HT-29 (cell line): ENCODE results near the gene NELFE. TPM values are rescaled to one million over a fixed set of nuclear protein-coding genes. Genes with fewer than 3 reads are reported as not detected.
"Not testable (repeated sequence)": the region's sequence is repeated elsewhere in the genome, so short reads cannot be mapped to it uniquely, and the experiment has no call there.

Experiments
- DNase-seq: peaks from one replicate; pipeline ENCODE4 v3.0.0-alpha.2; 2015; ENCODE audit warnings: low spot score
- total RNA-seq: library from RNA; depleted of rRNA; stranded (reverse); fragments of >200 nt; shearing (Covaris generic); gene quantifications from 2 replicates; pipeline ENCODE4 v1.2.3, GENCODE V29; 2014; rRNA removed

Gene NELFE, protein sequence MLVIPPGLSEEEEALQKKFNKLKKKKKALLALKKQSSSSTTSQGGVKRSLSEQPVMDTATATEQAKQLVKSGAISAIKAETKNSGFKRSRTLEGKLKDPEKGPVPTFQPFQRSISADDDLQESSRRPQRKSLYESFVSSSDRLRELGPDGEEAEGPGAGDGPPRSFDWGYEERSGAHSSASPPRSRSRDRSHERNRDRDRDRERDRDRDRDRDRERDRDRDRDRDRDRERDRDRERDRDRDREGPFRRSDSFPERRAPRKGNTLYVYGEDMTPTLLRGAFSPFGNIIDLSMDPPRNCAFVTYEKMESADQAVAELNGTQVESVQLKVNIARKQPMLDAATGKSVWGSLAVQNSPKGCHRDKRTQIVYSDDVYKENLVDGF
- total RNA-seq, result 85.4 and 103 TPM in 2 replicates

DNA sequence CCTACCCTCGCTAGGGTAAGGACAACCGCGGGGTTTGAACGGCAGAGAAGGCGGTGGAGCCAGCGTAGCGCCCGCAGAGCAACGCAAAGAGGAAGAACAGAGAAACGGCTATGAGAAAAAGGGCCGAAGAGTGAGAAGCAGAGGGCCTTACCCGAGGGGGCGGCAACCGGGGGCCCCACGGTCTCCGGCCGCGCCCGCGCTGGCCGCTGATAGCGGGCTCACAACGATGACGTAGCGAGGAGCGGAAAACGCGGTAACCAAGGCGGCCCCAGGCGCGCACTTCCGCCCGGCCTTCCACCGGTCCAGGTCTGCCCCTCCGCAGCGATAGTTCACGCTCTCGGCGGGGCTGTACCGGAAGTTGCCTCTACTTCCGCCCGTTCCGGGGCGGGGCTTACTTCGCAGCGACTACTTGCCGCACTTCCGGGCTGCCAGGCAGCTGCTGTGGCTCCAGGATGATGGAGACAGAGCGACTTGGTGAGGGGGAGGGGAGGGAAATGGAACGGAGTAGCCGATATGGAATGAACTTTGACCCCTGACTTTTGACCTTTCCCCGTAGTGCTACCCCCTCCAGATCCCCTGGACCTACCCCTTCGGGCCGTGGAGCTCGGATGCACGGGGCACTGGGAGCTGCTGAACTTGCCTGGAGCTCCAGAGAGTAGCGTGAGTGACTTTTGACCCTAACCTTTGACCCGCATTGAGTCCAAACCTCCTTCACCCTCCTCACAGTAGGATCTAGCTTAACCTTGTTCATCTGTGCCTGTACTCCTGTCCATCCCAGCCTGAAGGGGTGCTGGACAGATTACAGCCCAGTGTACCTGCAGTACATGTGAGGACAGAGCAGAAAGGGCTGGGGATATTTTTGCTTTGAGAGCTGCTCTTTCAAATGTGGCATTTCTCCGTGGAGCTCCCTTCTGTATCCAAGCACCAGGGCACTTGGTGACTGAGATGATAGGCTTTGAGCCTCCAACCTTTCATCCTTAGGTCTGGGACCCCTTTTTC is at the start of gene NELFE, which contains the start of gene SKIC2:
Gene NELFE (minus strand): TSS at position 231 of the 999 bp plus-strand sequence. CDS start 525 bp downstream, outside the sequence.
Gene SKIC2 (plus strand): TSS at position 435 of the 999 bp plus-strand sequence. CDS start 18 bp downstream, at position 453.
- peak; percentile 98 for DNase-seq

GRCh38 chr6:32008037-32008436 is 49.3 kb upstream of the NELFE start:
- DNase-seq, result not testable (repeated sequence)

GRCh38 chr6:32007086-32007485 is 48.3 kb upstream of the NELFE start:
- not testable (repeated sequence) for DNase-seq

GRCh38 chr6:32005991-32006529 is 47.3 kb upstream of the NELFE start:
- not testable (repeated sequence) for DNase-seq

GRCh38 chr6:32005538-32005880 is 46.7 kb upstream of the NELFE start:
- DNase-seq, result peak; percentile 2

GRCh38 chr6:32004864-32005537 is 46.2 kb upstream of the NELFE start:
- DNase-seq, result not testable (repeated sequence)

GRCh38 chr6:32004393-32004792 is 45.6 kb upstream of the NELFE start:
- not testable (repeated sequence) for DNase-seq

- not testable (repeated sequence) for DNase-seq
Measured at GRCh38 chr6:32003301-32003700, 44.5 kb upstream of the NELFE start.

DNA sequence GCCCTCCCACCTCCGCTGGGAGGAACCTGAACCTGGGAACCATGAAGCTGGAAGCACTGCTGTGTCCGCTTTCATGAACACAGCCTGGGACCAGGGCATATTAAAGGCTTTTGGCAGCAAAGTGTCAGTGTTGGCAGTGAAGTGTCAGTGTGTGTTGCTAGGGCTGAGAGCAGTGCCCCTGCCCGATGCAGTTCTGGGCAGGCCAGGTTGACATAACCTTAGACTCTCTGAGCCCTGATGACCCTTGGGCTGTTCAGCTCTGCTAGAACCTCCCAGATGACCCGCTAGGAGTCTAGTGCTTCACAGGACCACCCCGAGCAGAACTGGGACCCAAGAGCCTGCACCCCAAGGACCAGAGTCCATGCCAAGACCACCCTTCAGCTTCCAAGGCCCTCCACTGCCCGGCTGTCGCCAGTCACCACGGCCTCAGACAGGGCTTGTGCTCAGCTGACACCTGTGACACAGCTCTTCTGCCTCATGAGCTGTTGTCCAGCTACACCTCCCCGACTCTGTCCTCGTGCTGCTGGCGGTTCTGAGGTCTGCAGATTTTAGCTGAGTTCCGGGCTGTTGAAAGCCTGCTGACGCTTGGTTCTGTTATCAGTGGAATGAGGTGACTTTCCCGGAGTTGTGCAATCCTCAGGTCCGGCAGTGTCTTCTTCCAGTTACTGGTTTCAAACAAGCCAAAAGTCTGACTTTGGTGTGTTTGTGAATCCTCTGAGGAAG is 43.9 kb upstream of the NELFE start:
- DNase-seq, result not testable (repeated sequence)

- not testable (repeated sequence) for DNase-seq
Measured at GRCh38 chr6:31996385-31996784, 37.6 kb upstream of the NELFE start.

GRCh38 chr6:31994421-31994820 is 35.6 kb upstream of the NELFE start:
- not testable (repeated sequence) for DNase-seq

DNA sequence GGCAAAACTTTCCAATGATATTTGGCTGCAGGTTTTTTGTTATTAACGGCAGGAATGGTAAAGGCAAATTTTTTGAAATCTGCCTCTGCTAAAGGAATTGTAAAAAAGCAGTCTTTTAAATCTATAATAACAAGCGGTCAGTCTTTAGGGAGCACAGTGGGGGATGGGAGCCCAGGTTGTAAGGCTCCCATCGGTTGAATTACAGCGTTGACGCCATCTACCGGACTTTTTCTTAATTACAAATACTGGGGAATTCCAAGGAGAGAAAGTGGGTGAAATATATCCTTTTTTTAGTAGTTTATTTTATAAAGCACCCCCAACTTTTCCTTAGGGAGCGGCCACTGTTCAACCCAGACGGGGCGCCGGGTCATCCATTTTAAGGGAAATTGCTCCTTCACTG is 30.6 kb upstream of the NELFE start:
- not testable (repeated sequence) for DNase-seq

DNA sequence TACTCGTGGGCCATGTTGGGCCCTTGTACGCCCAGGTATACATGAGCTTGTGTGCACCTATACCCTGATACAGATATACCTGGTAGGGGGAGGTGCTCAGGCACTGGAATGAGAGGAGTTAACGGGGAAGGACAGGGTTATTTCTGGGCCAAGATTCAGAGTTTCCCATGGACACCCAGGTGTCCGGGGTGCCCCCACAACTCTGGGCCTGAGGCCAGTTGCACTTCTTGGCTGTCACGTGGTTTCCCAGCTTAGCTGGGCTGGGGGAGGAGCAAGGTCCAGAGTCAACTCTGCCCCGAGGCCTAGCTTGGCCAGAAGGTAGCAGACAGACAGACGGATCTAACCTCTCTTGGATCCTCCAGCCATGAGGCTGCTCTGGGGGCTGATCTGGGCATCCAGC is 23.0 kb upstream of the NELFE start, which contains the start of gene C4A:
Gene C4A (plus strand): TSS at position 314 of the 400 bp plus-strand sequence. CDS start 51 bp downstream, at position 365.
- DNase-seq, result not testable (repeated sequence)

DNA sequence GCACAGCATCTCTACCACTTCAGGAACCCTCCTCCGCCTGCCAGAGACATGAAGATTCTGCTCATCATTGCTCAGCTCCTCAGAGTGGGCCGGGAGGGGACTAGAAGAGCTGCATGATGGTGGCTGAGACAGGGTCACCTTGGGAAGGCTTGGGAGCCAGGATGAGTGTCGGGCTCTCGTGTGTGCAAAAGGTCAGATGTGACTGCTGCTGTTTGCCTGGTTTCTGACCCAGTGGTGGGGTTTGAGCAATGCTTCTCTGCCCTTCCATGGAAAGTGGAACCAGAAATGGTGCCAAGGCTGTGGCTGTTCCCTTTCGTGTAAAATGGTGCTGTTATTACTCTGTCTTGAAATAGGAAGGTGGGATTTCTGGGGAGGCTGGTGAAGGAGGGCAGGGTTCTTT is 22.2 kb upstream of the NELFE start:
- not testable (repeated sequence) for DNase-seq

DNA sequence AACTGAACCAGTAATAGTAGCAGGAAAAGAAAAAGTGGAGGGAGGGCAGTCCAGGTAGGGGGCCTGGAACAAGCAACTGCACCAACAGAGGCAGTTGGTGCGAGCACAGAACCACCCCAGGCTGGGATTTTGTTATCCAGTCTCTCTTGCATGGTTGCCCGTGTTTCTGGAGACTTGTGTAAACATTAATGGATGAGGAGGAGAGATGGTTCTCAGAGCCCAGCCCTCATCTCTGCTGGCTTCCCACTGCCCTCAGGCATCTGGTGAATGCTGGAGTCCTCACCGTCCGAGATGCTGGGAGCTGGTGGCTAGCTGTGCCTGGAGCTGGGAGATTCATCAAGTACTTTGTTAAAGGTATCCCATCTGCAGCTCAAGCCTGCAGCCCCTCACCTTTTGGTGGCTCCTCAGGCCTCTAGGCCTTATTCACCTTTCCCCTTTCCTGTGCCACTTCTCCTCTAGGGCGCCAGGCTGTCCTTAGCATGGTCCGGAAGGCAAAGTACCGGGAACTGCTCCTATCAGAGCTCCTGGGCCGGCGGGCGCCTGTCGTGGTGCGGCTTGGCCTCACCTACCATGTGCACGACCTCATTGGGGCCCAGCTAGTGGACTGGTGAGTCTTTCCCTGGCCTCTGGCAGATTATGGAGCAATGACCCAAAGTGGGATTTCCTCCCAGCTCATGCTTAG is 21.6 kb upstream of the NELFE start:
- not testable (repeated sequence) for DNase-seq

- DNase-seq, result no peak
Measured at GRCh38 chr6:31979238-31979898, 20.6 kb upstream of the NELFE start.

DNA sequence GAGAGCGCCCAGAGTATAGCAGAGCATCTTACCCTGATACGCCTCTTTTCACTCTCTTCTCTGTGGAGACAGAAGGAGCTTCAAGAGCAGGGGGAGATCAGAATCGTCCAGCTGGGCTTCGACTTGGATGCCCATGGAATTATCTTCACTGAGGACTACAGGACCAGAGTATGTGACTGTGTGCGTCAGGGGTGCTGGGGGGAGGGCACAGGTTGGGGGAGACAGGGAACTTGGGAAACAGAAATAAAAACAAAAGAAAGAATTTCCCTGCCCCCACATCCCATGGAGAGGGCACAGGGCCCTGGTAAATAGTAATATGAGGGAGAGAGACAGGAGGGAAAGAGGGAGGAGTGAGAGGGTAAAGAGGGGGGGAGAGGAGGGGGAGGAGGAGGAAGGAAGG is 20.1 kb upstream of the NELFE start:
- no peak for DNase-seq

- DNase-seq, result no peak
Measured at GRCh38 chr6:31977816-31978431, 19.2 kb upstream of the NELFE start.

DNA sequence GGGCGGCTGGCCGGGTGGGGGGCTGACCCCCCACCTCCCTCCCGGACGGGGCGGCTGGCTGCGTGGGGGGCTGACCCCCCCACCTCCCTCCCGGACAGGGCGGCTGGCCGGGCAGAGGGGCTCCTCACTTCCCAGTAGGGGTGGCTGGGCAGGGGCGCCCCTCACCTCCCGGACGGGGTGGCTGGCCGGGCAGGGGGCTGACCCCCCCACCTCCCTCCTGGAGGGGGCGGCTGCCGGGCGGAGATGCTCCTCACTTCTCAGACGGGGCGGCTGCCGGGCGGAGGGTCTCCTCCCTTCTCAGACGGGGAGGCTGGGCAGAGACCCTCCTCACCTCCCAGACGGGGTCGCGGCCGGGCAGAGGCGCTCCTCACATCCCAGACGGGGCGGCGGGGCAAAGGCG is 17.3 kb upstream of the NELFE start:
- not testable (repeated sequence) for DNase-seq
